Peyer's patch (tissue), 4 donors: ENCODE results near the gene TRHDE.

Experiments
- CTCF ChIP-seq, 6 experiments: fragments of 450-650 bp in 4 of 6; fragments of 200-600 bp in 2 of 6; sonication (generic) in 1 of 6; IDR thresholded peaks; one replicate each; pipeline ENCODE4 v1.5.1; 2017 to 2019; ENCODE audit warnings: antibody characterized with exemption in 6 of 6, mild to moderate bottlenecking in 3 of 6, moderate library complexity in 1 of 6
- POLR2A ChIP-seq, 2 donors: fragments of 450-650 bp; IDR thresholded peaks; one replicate each; pipeline ENCODE4 v1.5.1; 2017; ENCODE audit warnings: antibody characterized with exemption in 2 of 2, mild to moderate bottlenecking in 2 of 2, moderate library complexity in 2 of 2

DNA sequence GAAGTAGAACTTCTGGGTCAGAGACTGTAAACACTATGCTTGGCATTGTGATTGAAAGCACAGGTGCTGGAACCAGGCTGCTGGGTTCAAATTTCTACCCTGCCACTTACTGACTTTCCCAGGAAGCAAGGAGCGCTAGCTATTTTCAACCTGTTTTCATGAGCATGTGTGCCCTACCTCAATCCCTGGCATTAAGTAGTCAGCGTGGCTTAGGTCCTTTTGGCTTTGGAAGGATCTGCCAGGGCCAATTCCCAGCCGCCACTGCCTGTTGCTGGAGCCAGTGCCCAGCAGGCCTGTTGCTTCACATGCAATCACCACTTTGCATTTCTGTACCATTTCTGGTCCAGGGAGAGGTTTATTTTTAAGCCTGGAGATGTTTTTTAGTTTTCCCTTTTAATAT lies 196.3 kb downstream of the TRHDE start:
- no peak for TF ChIP-seq POLR2A (IDR thresholded peaks at IDR 0.05)
- no peak for TF ChIP-seq CTCF (IDR thresholded peaks at IDR 0.05)
